Activated CD4-positive, alpha-beta T cell treated with anti-CD3 and anti-CD28 coated beads, Interleukin-10, Interleukin-2, amounts not matched to agents 100 ng/mL and 50 ng/mL, durations not matched to agents 16 hours and 8 hours (primary cell): Measurements from ENCODE around the gene UPB1.

Experiments used
- DNase-seq: peaks from one replicate; pipeline ENCODE4 v3.0.0-alpha.2; 2020

The UPB1 gene

DNA sequence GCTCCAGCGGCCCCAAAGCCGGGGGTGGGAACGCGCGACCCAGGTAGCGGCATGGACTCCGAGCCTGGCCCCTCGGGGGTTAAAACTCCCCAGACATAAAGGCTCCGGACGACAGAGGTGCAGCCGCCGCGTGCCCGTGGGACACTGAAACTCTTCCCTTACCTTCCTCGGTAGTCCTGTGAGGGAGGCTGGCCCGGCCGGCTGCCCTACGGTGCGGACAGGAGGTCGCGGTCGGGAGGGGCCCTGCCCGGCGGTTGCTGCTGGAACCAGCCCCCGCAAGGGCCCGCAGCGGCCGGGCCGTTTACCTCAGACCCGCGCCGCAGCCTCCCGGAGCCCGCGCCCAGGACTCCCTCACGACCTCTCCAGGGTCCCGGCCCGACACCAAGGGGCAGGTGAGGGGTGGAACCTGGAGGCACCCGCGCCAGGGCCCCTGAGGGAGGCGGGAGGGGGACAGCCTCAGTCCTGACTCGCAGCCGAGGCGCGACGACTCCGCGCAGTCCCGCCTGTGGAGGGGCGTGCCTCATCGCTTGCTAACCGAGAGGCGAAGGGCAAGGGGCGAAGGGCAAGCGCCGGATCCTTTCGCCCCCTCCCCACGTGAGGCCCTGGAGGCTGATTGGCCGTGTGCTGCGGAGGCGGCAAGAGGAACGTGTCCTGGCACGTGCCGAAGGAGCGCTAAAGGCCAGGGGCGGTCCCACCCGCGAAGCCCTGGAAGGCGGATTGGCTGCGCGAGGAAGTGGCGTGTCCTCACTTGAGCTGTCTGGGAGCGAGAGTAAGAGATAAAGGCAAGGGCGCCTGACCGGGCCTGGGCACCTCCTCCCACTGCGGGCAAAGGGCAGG lies at the start of gene UPB1:
UPB1 (plus strand) TSS at position 805 of the 837 bp plus-strand sequence. CDS start 72 bp downstream, outside the sequence.
- no peak for DNase-seq

DNA sequence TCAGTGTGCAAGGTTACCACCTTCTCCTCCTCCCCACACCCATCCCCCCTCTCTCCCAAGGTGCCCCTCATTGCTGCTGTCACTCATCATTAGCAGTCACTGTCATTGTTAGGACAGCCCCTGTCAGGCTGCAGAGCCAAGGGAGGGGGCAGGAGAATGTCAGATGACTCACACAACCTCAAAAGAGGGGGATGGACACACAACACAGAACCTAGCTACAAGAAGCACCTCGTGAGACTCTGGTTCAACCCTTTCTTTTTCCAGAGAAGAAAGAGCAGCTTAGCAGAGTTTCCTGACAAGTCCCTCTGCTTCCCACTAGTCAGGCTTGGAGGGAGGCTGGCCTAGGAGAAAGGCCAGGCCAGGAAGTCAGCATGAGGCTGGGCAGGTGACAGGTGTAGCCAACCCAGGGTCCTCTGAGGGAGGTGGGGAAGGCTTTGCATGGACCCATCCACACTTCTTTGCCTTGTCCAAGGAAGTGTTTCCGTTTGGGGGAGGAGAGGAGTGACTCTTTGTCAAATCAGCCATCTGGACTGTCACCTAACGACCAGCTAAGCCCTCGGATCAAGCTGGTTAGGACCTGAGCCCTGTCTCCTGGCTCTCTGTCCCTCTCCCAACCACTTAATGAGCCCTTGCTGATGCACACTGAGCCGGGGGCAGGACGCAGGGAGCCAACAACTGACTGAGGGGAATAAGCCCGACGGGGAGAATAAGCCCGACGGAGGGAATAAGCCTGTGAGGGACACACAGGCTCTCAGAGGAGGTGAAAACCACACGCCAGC lies 49.5 kb upstream of the UPB1 start:
- no peak for DNase-seq

DNA sequence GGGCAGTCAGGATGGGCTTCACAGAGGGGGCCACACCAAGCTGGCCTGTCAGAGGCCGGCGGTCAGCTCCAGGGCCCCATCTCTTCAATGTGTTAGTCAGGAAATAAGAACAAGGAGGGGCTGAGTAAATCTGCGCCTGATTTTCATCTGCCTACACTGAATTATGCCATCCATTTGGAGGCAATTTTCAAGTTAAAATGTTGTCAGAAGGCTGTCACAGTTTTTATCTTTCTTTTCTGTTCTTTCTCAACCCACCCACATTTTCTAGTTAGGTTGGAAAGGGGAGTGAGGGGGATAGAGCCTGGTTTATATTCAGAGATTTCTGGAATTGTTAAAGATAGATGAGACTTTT lies 48.9 kb upstream of the UPB1 start:
- no peak for DNase-seq

DNA sequence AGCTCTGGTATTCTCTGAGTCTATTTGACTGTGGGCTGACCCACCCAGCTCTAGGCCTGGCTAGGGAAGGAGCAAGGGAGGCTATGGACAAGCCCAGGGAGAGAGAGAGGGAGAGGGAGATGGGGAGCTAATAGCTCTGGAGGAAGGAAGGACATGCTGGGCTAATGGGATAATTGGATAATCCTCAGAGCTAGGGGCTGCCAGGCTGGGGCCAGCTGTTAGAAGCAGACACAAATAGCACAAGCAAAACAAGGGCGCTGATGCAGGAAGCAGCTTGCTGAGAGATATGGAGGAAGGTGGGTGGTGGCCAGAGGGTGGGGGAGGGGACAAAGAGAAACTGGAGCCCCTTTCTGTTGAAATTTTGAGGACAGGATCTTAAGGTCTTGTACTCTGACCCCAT lies 44.5 kb upstream of the UPB1 start:
- no peak for DNase-seq

DNA sequence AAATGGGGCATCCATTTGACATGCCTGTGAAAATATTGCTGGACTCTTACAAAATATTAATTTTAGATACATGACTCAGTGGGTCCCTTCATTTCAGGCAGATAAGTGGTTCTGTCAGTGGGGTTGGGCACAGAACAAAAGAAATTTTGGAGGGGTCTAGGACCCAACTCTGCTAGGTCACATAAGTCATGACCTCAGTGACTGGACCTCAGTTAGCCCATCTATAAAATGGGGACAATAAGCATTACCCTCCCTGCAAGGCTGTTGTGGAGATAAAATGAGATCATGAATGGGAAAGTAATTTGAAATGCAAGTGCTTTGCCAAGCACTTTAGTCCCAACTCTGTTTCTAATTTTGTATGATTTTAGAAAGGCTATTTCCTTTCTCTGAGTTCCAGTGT lies 44.0 kb upstream of the UPB1 start:
- no peak for DNase-seq

DNA sequence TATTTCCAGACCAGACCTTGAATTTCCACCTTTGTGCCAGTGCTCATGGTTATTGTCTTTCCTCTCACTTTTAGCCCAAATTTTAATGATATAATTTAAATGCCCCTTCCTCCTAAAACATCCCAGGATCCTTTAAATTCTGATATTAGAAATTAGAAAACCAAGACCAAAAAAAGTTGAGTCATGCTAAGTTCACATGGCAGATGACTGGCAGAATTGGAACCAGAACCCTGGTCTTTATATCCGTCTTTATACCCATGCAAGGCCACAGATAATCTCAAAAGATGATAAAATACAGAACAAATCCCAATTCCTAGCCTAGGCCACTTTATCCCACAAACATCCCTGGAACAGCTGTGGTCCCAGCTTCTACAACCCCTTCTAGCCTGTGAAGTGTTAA lies 41.3 kb upstream of the UPB1 start:
- DNase-seq = no peak

DNA sequence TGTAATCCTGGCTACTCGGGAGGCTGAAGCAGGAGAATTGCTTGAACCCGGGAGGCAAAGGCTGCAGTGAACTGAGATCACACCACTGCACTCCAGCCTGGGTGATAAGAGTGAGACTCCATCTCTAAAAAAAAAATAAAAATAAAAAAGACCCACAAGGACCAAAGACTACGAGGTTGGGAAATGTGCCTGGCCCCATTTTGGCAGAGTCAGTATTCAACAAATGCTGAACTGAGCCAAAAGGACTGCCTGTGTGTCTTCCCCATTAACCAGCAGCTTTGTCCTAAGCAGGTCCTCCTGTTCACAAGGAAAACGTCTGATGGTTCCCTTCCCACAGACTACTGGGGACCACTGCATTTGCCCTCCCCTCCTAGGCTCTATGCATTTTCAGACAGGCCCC lies 40.1 kb upstream of the UPB1 start:
- DNase-seq = no peak

DNA sequence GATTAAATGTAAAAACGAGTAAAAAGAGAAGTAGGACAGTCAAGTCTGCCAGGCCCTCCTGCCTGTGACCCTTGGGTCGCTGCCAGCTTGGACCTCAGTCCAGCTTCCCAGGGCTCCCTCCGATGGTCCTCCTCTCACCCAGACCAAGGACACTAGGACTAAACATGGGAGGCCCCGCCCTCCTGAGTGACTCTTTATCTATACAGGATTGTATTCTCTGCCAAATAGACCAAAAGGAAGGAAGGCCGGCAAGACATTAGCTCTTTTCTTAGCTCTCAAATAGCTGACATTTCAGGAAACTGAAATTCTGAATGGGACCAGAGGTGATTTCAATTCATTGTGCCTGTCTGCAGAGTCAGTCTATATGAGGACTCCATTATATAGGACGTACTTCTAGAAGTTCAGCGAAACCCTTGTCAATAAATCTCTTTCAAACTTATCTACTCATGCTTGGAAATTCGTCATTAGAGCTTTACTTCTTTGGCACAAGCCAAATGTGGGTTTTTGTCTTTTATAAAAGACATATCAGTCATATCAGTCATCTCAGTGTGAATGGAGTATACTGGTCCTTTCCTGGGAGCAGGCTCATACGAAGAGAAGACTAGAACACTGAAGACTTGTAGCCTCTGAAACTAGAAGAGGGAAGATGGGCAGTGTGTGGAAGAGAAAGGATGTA lies 39.2 kb upstream of the UPB1 start:
- DNase-seq = no peak

DNA sequence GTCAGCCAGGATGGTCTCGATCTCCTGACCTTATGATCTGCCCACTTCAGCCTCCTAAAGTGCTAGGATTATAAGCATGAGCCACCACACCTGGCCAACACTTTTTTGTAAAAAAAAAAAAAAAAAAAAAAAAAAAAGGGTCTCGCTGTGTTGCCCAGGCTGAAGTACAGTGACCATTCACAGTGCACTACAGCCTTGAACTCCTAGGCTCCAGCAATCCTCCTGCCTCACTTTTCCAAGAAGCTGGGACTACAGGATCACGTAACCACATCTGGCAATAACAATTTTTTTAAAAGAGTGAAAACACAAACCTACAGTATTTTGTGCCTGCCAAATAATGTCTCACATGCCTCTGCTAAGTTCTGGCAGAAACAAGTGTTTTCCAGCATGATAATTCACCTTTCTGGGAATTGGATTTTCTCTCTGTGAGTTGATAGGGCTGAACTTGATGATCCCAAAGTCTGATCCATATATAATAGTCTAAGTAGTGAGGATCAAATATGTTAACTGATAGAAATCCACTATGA lies 37.2 kb upstream of the UPB1 start:
- no peak for DNase-seq

DNA sequence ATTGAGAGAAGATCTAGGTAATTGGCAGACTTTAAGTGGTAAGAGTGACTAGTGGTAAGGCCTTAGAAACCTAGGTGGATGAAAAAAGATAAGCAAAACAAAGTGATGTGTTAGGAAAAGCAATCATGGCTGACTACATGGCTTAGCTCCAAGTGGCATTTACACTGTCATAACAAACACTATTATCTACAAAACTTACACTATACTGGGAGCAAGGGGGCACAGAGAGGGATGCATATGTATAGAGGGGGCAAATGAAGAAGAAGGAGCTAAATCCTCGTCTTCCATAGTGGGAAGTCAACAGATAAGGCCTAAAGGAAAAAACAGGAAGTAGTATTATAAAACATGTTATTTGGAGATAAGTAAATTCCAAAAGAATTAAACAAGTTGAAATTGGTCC lies 35.2 kb upstream of the UPB1 start:
- no peak for DNase-seq

DNA sequence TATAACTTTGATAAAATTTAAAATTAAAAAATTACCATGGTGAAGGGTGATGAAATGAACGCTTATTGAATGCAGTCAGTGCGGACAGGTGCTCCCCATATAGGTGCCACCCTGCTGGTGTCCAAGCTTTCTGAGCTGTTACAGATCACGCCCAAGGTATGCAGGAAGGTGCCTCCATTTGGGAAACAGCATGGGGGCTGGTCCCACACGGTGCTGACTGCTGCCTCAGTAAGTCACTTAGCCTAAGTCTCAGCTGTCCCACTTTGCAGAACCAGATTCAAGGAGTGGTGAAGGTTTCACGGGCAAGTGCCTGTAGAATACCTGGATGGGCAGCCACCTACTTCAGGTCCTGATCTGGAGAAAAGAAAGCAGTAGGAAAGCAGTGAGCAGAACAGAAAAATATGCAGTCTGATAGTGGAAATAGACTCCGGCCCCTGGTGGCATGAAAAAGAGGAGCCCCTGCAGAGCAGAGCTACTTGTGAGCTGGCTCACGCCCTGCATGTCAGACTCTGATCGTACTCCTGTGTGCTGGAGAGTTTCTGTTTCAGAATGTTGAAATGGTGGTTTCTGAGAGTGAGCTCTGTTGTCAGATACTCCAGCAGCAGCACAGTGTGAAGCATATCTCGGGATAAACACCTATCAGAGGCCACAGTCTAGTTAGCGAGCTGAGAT lies 34.6 kb upstream of the UPB1 start:
- peak; percentile 65 for DNase-seq

DNA sequence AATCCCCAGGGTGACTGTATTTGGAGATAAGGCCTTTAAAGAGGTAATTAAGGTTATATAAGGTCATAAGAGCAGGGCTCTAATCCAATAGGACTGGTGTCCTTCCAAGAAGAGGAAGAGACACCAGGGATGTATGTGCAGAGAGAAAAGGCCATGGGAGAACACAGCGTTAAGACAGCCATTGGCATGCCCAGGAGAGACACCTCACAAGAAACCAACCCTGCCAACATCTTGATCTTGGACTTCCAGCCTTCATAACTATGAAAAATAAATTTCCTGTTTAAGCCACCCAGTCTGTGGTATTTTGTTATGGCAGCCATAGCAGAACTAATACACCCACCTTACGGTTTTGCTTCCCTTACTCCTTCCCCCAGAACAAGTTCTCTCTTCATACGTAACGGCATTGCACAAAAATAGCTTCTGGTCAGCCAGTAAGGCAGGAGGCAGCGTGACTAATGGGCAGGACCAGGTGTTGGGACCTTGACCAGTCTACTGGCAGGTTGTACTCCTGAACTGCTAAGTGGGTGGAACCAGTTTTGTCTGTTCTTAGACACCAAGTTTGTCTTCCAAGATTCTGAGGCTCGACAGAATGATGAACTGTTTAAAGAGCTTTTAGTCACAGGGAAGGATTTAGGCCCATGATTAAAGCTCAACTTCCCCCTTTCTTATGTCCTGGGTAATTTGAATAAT lies 31.9 kb upstream of the UPB1 start:
- no peak for DNase-seq

DNA sequence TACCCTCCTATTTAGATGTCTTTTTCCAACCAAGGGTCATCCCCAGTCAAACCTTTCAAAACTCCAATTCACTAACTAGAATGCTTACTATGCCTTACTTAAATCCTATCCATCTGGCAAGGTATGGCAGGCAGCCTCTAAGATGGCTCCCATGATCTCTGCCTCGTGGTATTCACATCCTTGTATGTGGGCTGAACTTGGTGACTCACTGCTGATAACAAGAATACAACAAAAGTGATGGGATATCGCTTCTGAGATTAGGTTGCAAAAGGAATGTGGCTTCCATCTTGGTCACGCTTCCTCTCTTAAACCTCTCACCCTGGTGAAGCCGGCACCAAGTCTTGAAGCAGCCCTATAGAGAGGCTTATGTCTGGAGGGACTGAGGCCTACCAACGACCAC lies 29.6 kb upstream of the UPB1 start:
- no peak for DNase-seq

DNA sequence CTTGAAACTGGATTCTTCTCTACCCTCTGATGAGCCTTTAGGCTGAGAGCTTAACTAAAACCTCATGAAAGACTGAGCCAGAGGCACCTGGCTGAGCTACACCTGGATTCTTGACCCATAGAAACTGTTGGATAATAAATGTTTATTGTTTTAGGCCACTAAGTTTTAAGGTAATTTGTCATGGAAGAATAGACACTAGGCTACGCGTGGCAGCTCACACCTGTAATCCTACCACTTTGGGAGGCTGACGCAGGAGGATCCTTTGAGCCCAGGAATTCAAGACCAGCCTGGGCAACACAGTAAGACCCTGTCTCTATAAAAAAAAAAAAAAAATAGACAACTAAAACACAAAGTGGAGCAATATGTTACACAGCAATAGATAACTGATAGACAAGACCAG lies 29.2 kb upstream of the UPB1 start:
- DNase-seq = no peak

DNA sequence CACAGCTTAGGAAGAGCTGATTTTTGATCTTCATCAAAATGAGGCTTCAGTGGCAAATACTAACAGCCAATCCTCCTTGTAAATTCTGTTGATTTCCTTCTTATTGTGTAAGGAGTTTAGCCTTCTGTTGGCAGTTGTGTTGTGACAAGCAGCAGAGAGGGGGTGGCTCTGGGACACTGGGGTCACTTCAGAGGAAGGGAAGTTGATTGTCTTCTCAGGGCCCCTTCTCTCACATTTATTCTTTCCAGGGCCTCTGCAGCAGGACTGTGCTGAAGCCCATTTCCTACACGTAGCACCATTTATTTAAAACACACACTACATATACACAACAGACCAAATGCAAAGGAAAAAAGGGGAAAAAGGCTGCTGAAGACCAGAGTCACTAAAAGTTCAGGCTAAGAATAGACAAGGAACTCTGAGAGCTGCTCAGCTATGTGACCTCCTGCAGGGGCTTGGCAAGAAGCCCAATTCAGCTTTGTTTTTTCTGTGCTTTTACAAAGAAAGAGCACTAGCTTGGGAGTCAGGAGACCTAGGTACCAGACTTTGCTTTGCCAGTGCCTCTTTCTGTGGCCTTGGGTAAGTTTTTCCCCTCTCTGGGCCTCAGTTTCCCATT lies 28.3 kb upstream of the UPB1 start:
- no peak for DNase-seq

DNA sequence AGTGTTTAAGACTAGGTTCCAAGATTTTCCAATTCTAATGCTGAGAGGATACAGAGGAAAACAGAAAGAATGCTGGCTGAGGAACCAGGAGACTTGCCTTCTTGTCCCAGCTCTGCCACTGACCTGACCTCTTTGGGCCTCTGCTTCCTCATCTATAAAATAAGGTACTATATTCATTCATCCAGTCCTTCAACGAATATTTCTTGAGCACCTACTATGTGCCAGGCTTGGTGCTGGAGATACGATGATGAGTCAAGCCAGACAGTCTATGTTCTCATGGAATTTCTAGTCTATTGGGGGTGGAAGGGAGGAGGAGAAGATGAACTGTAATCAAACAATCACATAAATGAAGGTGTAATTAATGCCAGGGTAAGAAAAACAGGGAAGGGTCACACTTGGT lies 27.8 kb upstream of the UPB1 start:
- DNase-seq = no peak

DNA sequence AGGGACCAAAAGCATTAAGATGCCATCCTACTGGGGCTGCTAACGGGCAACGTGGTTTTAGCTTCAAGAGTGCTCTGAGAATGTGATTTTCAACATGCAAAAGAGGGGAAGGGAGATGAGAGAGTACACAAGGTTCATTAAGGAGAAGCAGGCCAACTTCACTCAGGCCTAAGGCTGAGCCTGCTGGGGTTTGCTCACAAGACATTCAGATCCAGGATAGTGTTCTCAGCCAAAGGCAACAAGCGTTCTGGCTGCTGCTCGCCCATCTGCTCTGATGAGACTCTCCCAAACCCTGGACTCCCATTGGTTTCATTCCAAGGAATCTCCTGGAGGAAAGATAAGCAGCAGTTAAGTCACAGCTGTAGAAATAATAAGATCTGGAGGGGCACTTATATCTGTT lies 23.6 kb upstream of the UPB1 start:
- DNase-seq = no peak

DNA sequence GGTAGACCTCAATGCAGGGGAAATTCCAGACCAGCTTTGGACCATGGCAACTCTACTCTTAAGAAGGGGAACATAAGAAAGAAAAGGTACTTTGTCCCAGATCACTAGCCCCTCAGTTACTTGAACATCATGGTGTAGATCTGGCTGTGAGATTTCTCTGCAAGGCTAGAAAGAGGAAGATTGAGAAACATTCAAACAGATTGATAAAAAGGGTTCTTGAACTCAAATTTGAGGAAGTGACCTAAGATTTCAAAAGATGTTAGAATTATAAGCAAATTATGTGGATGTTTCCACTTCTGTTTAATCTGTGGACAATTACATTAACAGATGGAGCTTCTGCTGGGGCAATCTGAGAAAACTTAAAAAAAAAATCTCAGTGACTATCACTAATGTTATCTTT lies 21.8 kb upstream of the UPB1 start:
- no peak for DNase-seq

DNA sequence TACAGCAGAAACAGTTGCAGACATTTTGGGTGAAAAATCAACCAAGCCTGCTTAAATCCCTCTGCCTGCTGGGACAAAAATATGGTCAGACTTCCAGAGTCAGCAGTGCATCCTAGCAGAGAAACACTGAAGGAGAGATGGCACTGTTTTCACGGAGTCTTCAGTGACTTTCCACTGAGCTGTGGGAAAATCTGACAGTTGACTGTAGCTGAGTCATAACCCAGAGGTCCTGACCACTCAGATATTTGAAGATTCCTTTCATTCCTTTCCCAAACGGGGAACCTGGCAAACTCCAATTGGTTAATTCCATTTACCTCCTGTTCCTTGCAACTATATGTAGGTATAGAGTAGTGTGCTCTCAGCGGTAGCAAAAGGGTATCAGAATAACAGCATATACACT lies 20.9 kb upstream of the UPB1 start:
- no peak for DNase-seq

DNA sequence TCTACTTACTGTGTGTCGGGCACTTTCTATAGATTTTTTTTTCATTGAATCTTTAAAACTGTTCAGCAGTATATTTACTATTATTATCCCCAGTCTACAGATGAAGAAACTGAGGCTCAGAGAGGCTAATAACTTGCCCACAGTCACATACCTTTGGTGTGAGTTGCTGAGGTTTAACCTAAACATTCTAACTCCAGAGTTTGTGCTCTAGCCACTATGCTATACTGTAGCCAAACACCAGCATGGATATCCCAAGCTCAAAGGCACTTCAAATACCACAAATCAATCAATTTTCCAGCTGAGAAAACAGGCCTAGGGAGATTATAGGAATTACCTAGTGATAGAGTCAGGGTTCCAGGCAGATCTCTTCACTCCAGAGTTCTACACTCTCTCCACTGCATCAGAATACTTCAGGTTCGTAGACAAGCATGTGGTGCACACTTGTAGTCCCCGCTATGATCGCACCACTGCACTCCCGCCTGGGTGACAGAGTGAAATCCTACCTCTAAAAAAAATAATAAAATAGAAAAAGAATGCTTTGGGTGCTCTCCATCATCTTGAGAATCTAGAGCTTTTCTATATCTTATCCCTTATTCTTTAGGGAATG lies 20.4 kb upstream of the UPB1 start:
- no peak for DNase-seq

DNA sequence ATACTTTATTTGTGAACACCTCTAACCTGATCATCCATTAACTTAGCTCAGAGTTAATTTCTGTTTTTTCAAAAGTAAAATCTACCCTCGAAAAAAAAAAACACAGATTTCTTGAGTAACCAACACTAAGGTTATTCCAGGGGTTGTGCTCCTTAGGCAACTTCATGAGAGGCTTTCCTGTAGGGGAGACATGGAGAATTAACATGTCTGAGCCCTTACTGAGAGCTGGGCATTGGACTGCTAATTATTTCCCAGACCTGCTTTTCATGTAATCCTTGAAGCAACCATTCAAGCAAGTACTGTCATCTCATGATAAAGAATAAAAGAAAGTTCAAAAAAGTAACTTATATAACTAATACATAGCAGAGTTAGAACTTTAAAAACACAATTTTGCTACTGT lies 13.5 kb upstream of the UPB1 start:
- DNase-seq = no peak

DNA sequence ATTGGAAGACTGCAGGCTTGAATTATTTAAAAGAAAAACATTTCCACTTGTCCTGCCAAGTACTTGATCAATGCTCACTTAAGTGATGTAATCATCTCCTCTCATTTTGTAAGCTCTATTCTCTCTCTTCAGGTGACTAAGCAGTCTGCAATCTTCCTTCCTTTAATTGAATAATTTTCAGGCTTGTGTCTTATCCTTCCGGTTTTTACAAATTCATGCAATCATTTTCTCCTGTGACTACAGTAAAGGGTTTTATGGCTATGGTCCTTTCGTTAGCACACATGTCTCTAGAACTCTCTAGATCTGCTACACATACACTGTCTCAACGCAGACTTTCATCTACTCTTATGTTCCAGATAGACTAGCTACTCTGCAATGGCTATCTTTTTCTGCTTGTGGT lies 12.6 kb upstream of the UPB1 start:
- peak; percentile 36 for DNase-seq
